Astrocyte (in vitro differentiated cells and primary cell): ENCODE results near the gene GNAQ. TPM values are rescaled to one million over a fixed set of nuclear protein-coding genes. Genes with fewer than 3 reads are reported as not detected.
"Not testable (repeated sequence)": the region's sequence is repeated elsewhere in the genome, so short reads cannot be mapped to it uniquely, and the experiment has no call there.

Experiments
- DNase-seq: peaks from one replicate; pipeline ENCODE4 v3.0.0-alpha.2; 2010; ENCODE audit warnings: low read depth
- FAIRE-seq: peaks from 2 replicates; lab custom pipeline; 2011; peaks lifted over from hg19 to GRCh38; lab: Jason Lieb, UNC
- H2AFZ ChIP-seq: 2 replicates; pipeline ENCODE4 v1.6.0; 2012; ENCODE audit warnings: low read depth, low read length, inconsistent platforms
- H3K27ac ChIP-seq: 2 replicates; pipeline ENCODE4 v1.5.1; 2011; ENCODE audit warnings: low read depth, low read length, inconsistent platforms
- H3K27me3 ChIP-seq: 2 replicates; pipeline ENCODE4 v1.6.0; 2011; ENCODE audit warnings: low read length, inconsistent platforms; ENCODE audit not compliant: insufficient read depth
- H3K36me3 ChIP-seq: 2 replicates; pipeline ENCODE4 v1.5.1; 2011; ENCODE audit warnings: low read length, inconsistent platforms; ENCODE audit not compliant: insufficient read depth
- H3K4me1 ChIP-seq: 2 replicates; pipeline ENCODE4 v1.5.1; 2011; ENCODE audit warnings: low read length, inconsistent platforms; ENCODE audit not compliant: insufficient read depth
- H3K4me2 ChIP-seq: 2 replicates; pipeline ENCODE4 v1.6.0; 2012; ENCODE audit warnings: low read length, inconsistent platforms
- H3K4me3 ChIP-seq: 2 replicates; pipeline ENCODE4 v1.5.1; 2011; ENCODE audit warnings: low read depth, mild to moderate bottlenecking, low read length, inconsistent platforms; ENCODE audit not compliant: insufficient read depth
- H3K79me2 ChIP-seq: 2 replicates; pipeline ENCODE4 v1.6.0; 2012; ENCODE audit warnings: mild to moderate bottlenecking, low read length, inconsistent platforms; ENCODE audit not compliant: insufficient read depth
- H3K9ac ChIP-seq: 2 replicates; pipeline ENCODE4 v1.6.0; 2012; ENCODE audit warnings: mild to moderate bottlenecking, low read length, inconsistent platforms
- H3K9me3 ChIP-seq: 2 replicates; pipeline ENCODE4 v1.5.1; 2012; ENCODE audit warnings: low read depth, mild to moderate bottlenecking, low read length, inconsistent platforms; ENCODE audit not compliant: insufficient read depth
- H4K20me1 ChIP-seq: 2 replicates; pipeline ENCODE4 v1.6.0; 2012; ENCODE audit warnings: low read length, inconsistent platforms; ENCODE audit not compliant: insufficient read depth
- H3K27ac Mint-ChIP-seq: one replicate; pipeline ENCODE4 v1.8.0; 2021; ENCODE audit warnings: mild to moderate bottlenecking, mixed read lengths; ENCODE audit not compliant: unreplicated experiment
- H3K27me3 Mint-ChIP-seq: one replicate; pipeline ENCODE4 v1.8.0; 2021; ENCODE audit warnings: low read depth, mixed read lengths; ENCODE audit not compliant: unreplicated experiment
- H3K36me3 Mint-ChIP-seq: one replicate; pipeline ENCODE4 v1.8.0; 2021; ENCODE audit warnings: low read depth, mixed read lengths; ENCODE audit not compliant: unreplicated experiment
- H3K4me1 Mint-ChIP-seq: one replicate; pipeline ENCODE4 v1.8.0; 2021; ENCODE audit warnings: low read depth, mixed read lengths; ENCODE audit not compliant: unreplicated experiment
- H3K4me3 Mint-ChIP-seq: one replicate; pipeline ENCODE4 v1.8.0; 2021; ENCODE audit warnings: mild to moderate bottlenecking, moderate library complexity, mixed read lengths; ENCODE audit not compliant: unreplicated experiment
- H3K9me3 Mint-ChIP-seq: one replicate; pipeline ENCODE4 v1.8.0; 2021; ENCODE audit warnings: mild to moderate bottlenecking, mixed read lengths; ENCODE audit not compliant: unreplicated experiment
- EZH2 ChIP-seq: IDR thresholded peaks from 2 replicates; pipeline ENCODE4 v1.6.1; 2012; ENCODE audit warnings: mild to moderate bottlenecking, low read length, inconsistent platforms; ENCODE audit not compliant: insufficient read depth
- total RNA-seq: library from RNA; stranded (reverse); gene quantifications from 2 replicates; pipeline ENCODE4 v1.2.1, GENCODE V29; 2021
- TF ChIP-seq, protein P1 (sequence below): IDR thresholded peaks from 2 replicates; pipeline ENCODE4 v1.5.1; 2011; ENCODE audit warnings: low read depth, mild to moderate bottlenecking, inconsistent platforms, low read length, moderate library complexity; ENCODE audit not compliant: insufficient read depth

Gene GNAQ
- total RNA-seq, 1 donor from 2014 or later: 74.9 TPM

DNA sequence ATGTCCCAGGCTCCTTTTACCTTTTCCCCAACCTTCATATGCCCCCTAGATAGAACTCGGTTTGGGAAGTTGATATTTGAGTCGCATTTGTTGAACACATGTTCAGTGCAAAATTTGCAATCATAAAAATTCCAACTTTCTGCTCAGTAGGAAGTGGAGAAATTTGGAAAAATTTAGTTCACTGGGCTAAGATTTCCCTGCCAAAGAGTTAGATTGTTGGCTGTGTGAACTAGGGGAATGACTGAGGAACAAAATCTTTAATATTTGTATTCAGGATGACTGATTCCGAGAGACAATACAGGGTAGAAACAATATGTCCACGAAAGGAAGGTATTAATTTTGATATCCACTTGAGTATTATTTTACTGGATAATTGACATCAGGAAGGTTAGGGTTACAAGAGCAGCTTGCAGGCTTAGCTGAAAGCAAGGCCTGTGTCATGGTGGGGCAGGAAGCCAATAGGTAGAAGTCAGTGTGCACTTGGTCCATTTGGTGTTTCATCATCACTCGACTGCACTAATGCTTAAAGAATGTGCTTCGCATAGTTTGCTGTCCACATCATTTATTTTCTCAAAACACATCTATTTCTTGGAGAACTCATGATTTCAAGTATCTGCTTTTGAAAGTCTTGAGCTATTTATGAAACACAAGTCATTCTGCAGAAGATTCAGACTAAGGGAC is 324.1 kb downstream of the GNAQ start:
- H3K27ac ChIP-seq: peak overlapping the region; percentile 75
- no peaks in the 10 kb centered on the region for H3K27me3 ChIP-seq
- H4K20me1 ChIP-seq: no peaks in the 10 kb centered on the region
- H3K4me1 Mint-ChIP-seq: peaks cover 44% of the 10 kb centered on the region
- H3K4me1 ChIP-seq: peaks cover 19% of the 10 kb centered on the region
- peak overlapping the region; percentile 98 for H3K27ac Mint-ChIP-seq
- peaks cover 9% of the 10 kb centered on the region for H3K9me3 Mint-ChIP-seq
- H3K4me2 ChIP-seq: peak overlapping the region; percentile 65
- peak overlapping the region; percentile 59 for H3K4me3 Mint-ChIP-seq
- H3K9me3 ChIP-seq: no peaks in the 10 kb centered on the region
- H3K4me3 ChIP-seq: no peak overlapping the region
- H3K36me3 Mint-ChIP-seq: peaks cover 3% of the 10 kb centered on the region
- TF ChIP-seq, protein P1, sequence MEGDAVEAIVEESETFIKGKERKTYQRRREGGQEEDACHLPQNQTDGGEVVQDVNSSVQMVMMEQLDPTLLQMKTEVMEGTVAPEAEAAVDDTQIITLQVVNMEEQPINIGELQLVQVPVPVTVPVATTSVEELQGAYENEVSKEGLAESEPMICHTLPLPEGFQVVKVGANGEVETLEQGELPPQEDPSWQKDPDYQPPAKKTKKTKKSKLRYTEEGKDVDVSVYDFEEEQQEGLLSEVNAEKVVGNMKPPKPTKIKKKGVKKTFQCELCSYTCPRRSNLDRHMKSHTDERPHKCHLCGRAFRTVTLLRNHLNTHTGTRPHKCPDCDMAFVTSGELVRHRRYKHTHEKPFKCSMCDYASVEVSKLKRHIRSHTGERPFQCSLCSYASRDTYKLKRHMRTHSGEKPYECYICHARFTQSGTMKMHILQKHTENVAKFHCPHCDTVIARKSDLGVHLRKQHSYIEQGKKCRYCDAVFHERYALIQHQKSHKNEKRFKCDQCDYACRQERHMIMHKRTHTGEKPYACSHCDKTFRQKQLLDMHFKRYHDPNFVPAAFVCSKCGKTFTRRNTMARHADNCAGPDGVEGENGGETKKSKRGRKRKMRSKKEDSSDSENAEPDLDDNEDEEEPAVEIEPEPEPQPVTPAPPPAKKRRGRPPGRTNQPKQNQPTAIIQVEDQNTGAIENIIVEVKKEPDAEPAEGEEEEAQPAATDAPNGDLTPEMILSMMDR: no peak
- no peak for TF ChIP-seq EZH2
- no peaks in the 10 kb centered on the region for H3K79me2 ChIP-seq
- no peaks in the 10 kb centered on the region for H3K36me3 ChIP-seq
- peak; percentile 100 for DNase-seq
- H3K9ac ChIP-seq: peak overlapping the region; percentile 60
- H2AFZ ChIP-seq: no peak overlapping the region
- peak; percentile 100 for FAIRE-seq
- no peaks in the 10 kb centered on the region for H3K27me3 Mint-ChIP-seq

DNA sequence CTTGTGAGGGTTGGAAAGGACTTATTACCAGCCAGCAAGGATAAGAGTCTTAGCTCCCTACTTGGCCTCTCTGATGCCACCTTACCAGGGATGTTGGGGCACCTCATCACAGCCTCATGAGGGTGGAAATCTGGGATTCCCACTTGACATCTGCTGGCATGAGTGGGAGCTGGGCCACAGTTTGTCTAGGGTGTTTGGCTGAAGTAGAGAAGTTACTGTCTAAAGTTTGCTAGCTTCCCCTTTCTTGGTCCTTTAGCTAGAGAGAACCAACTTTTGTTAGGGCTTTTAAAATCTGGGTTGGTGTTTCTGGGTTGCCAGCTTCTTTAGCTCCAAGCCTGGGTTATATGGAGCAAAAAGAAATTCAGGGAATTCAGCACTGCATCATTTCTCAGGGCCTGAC is 326.0 kb downstream of the GNAQ start:
- Mint-ChIP-seq H3K4me1 (peaks cover 42% of the 10 kb centered on the region), H3K27me3 (no peaks in the 10 kb centered on the region), H3K27ac (no peak overlapping the region), H3K36me3 (peaks cover 3% of the 10 kb centered on the region), H3K4me3 (no peak overlapping the region), H3K9me3 (peaks cover 9% of the 10 kb centered on the region)
- H2AFZ ChIP-seq: no peak overlapping the region
- H3K9me3 ChIP-seq: no peaks in the 10 kb centered on the region
- H3K79me2 ChIP-seq: no peaks in the 10 kb centered on the region
- H3K27me3 ChIP-seq: no peaks in the 10 kb centered on the region
- H3K4me2 ChIP-seq: no peak overlapping the region
- FAIRE-seq: no peak
- TF ChIP-seq, protein P1: no peak
- no peak for TF ChIP-seq EZH2
- no peaks in the 10 kb centered on the region for H4K20me1 ChIP-seq
- no peak overlapping the region for H3K27ac ChIP-seq
- no peak overlapping the region for H3K4me3 ChIP-seq
- H3K4me1 ChIP-seq: peaks cover 14% of the 10 kb centered on the region
- no peaks in the 10 kb centered on the region for H3K36me3 ChIP-seq
- H3K9ac ChIP-seq: no peak overlapping the region
- DNase-seq: no peak

DNA sequence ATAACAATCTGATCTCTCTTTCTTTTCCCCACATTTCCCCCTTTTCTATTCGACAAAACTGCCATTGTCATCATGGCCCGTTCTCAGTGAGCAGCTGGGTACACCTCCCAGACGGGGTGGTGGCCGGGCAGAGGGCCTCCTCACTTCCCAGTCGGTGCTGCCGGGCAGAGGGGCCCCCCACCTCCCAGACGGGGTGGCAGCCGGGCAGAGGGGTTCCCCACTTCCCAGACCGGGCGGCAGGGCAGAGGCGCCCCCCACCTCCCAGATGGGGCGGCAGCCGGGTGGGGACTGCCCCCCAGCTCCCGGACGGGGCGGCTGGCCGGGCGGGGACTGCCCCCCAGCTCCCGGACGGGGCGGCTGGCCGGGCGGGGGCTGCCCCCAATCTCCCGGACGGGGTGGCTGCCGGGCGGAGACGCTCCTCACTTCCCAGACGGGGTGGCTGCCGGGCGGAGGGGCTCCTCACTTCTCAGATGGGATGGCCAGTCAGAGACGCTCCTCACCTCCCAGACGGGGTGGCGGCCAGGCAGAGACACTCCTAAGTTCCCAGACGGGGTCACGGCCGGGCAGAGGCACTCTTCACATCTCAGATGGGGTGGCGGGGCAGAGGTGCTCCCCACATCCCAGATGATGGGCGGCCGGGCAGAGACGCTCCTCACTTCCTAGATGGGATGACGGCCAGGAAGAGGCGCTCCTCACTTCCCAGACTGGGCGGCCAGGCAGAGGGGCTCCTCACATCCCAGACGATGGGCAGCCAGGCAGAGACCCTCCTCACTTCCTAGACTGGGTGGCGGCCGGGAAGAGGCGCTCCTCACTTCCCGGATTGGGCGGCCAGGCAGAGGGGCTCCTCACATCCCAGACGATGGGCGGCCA is 328.9 kb downstream of the GNAQ start:
- not testable (repeated sequence) for H3K36me3 Mint-ChIP-seq, H3K36me3 ChIP-seq, H3K79me2 ChIP-seq, H3K27me3 ChIP-seq, H2AFZ ChIP-seq, H3K9me3 Mint-ChIP-seq, H4K20me1 ChIP-seq, DNase-seq, H3K9ac ChIP-seq, FAIRE-seq, H3K4me3 ChIP-seq, H3K27ac ChIP-seq, H3K4me1 ChIP-seq, H3K27ac Mint-ChIP-seq, H3K9me3 ChIP-seq, H3K27me3 Mint-ChIP-seq, H3K4me3 Mint-ChIP-seq, H3K4me2 ChIP-seq
- peaks cover 18% of the 10 kb centered on the region for H3K4me1 Mint-ChIP-seq
